GM19099 (cell line): ENCODE results near the gene NDUFB10.

Experiments used
- POLR2A ChIP-seq: IDR thresholded peaks from 3 replicates; pipeline ENCODE4 v1.6.1; 2011; ENCODE audit warnings: low read depth; ENCODE audit not compliant: insufficient read length; ENCODE audit errors: extremely low read depth

Gene NDUFB10

GRCh38 chr16:1975432-1976215 is 16.3 kb downstream of the NDUFB10 start:
- TF ChIP-seq POLR2A = no peak

- no peak for TF ChIP-seq POLR2A
These were observed 16.8 kb downstream of the NDUFB10 start for GRCh38 chr16:1976216-1976520.

GRCh38 chr16:1976951-1977874 is 17.9 kb downstream of the NDUFB10 start:
- no peak for TF ChIP-seq POLR2A

GRCh38 chr16:1977875-1978268 is 18.5 kb downstream of the NDUFB10 start:
- TF ChIP-seq POLR2A = no peak

- no peak for TF ChIP-seq POLR2A
These were observed 19.3 kb downstream of the NDUFB10 start for GRCh38 chr16:1978476-1979120.

GRCh38 chr16:1979271-1980029 is 20.1 kb downstream of the NDUFB10 start:
- TF ChIP-seq POLR2A = no peak

- no peak for TF ChIP-seq POLR2A
These were observed 20.9 kb downstream of the NDUFB10 start for GRCh38 chr16:1980030-1980769.

GRCh38 chr16:1980770-1981087 is 21.4 kb downstream of the NDUFB10 start:
- TF ChIP-seq POLR2A = no peak

GRCh38 chr16:1981398-1981836 is 22.1 kb downstream of the NDUFB10 start, which contains the start of gene NOXO1:
NOXO1 (minus strand) TSS chr16:1981469; CDS start chr16:1981179, 290 bp downstream.
- no peak for TF ChIP-seq POLR2A

GRCh38 chr16:1982013-1982433 is 22.7 kb downstream of the NDUFB10 start:
- TF ChIP-seq POLR2A = no peak

GRCh38 chr16:1982991-1983543 is 23.7 kb downstream of the NDUFB10 start:
- TF ChIP-seq POLR2A = no peak

GRCh38 chr16:1983544-1984346 is 24.4 kb downstream of the NDUFB10 start, which contains the start of gene GFER:
GFER (plus strand) TSS chr16:1984193; CDS start chr16:1984219, 26 bp downstream.
- peak; percentile 93 for TF ChIP-seq POLR2A
